GM12878 (cell line): ENCODE data around the gene DDR1.

Experiments used
- GABPA ChIP-seq: IDR thresholded peaks from 2 replicates; pipeline ENCODE4 v1.6.1; 2014; ENCODE audit warnings: antibody characterized with exemption, low read depth, mild to moderate bottlenecking, inconsistent platforms
- JUND ChIP-seq: IDR thresholded peaks from 2 replicates; pipeline ENCODE4 v1.6.1; 2012; ENCODE audit warnings: low read depth, mild to moderate bottlenecking, low read length, improper control_type of control experiment, moderate library complexity
- KDM1A ChIP-seq: fragments of 200-600 bp; sonication (generic); IDR thresholded peaks from 2 replicates; pipeline ENCODE4 v1.6.1; 2016; ENCODE audit warnings: borderline replicate concordance
- MXI1 ChIP-seq: fragments of 150-350 bp; IDR thresholded peaks from 2 replicates; pipeline ENCODE4 v1.6.1; 2011; ENCODE audit warnings: low read depth, mild to moderate bottlenecking, inconsistent platforms, low read length, improper control_type of control experiment
- RAD51 ChIP-seq: fragments of 450-650 bp; IDR thresholded peaks from 2 replicates; pipeline ENCODE4 v1.6.1; 2016; ENCODE audit warnings: moderate library complexity, mild to moderate bottlenecking, inconsistent platforms
- SIN3A ChIP-seq: IDR thresholded peaks from 2 replicates; pipeline ENCODE4 v1.6.1; 2012; ENCODE audit warnings: low read depth, low read length, improper control_type of control experiment
- SMC3 ChIP-seq: IDR thresholded peaks from 2 replicates; pipeline ENCODE4 v1.6.1; 2011; ENCODE audit warnings: low read length, improper control_type of control experiment, borderline replicate concordance
- TAF1 ChIP-seq: IDR thresholded peaks from 2 replicates; pipeline ENCODE4 v1.6.1; 2011; ENCODE audit warnings: mild to moderate bottlenecking, low read depth, low read length, borderline replicate concordance
- TF ChIP-seq, protein P1 (sequence below): IDR thresholded peaks from 2 replicates; pipeline ENCODE4 v1.6.1; 2012; ENCODE audit warnings: low read depth, low read length, improper control_type of control experiment
- TF ChIP-seq, protein P2 (sequence below): IDR thresholded peaks from 2 replicates; pipeline ENCODE4 v1.6.1; 2012; ENCODE audit warnings: low read depth, low read length, improper control_type of control experiment

DNA sequence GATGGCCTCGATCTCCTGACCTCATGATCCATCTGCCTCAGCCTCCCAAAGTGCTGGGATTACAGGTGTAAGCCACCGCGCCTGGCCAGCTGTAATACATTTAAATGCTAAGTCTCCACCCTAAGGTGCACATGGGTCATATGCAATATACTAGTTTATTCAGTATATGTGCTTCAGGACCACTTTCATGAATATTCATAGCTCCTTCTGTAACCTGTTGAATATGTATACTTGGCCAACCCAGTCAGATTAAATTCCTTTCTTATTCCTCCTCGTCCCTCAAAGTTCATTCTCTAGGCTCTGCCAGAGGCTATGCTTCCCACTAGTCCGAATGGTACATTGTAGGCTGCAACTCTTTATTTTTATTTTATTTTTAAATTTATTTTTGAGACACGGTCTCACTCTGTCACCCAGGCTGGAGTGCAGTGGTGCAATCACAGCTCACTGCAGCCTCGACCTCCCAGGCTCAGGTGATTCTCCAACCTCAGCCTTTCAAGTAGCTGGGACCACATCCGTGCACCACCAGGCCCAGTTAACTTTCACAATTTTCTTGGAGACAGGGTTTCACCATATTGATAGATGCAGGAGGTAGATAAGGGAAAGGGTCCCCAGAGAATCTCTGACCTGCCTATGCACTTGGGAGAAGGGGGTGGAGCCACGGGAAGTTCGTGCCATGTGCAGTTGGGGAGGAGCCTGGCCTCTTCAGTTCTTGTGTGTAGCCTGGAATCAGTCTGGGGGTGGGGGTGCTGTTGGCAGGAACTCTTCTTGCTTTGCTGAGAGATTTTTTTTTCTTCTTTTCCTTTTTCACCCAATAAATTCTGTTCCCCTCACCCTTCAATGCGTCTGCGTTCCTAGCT, 41.3 kb upstream of the DDR1 start:
- no peak for TF ChIP-seq RAD51
- TF ChIP-seq, protein P1, sequence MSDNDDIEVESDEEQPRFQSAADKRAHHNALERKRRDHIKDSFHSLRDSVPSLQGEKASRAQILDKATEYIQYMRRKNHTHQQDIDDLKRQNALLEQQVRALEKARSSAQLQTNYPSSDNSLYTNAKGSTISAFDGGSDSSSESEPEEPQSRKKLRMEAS: no peak
- TF ChIP-seq KDM1A: no peak
- no peak for TF ChIP-seq GABPA
- no peak for TF ChIP-seq SMC3
- TF ChIP-seq TAF1: no peak
- no peak for TF ChIP-seq MXI1
- no peak for TF ChIP-seq SIN3A
- TF ChIP-seq, protein P2, sequence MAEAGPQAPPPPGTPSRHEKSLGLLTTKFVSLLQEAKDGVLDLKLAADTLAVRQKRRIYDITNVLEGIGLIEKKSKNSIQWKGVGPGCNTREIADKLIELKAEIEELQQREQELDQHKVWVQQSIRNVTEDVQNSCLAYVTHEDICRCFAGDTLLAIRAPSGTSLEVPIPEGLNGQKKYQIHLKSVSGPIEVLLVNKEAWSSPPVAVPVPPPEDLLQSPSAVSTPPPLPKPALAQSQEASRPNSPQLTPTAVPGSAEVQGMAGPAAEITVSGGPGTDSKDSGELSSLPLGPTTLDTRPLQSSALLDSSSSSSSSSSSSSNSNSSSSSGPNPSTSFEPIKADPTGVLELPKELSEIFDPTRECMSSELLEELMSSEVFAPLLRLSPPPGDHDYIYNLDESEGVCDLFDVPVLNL: no peak
- TF ChIP-seq JUND: no peak
